Tibial nerve (tissue), 4 donors: ENCODE data around the gene ISM1.
"Not testable (repeated sequence)": the region's sequence is repeated elsewhere in the genome, so short reads cannot be mapped to it uniquely, and the experiment has no call there.

Source experiments
- CTCF ChIP-seq, 5 experiments: fragments of 200-600 bp in 3 of 5; fragments of 450-650 bp in 2 of 5; sonication (generic) in 3 of 5; IDR thresholded peaks; one replicate each; pipeline ENCODE4 v1.5.1; 2016 to 2019; ENCODE audit warnings: antibody characterized with exemption in 5 of 5, mild to moderate bottlenecking in 3 of 5, moderate library complexity in 2 of 5
- EP300 ChIP-seq, 2 donors: sonication (generic); formaldehyde crosslinking; IDR thresholded peaks; one replicate each; pipeline ENCODE4 v1.6.1; 2017; ENCODE audit warnings: antibody characterized with exemption in 2 of 2, mild to moderate bottlenecking in 1 of 2

GRCh38 chr20:13236360-13236759 is 15.3 kb downstream of the ISM1 start:
- TF ChIP-seq EP300, CTCF (IDR thresholded peaks at IDR 0.05): not testable (repeated sequence)
